ENCODE measurements around the gene ELL. TPM values are rescaled to one million over a fixed set of nuclear protein-coding genes. Genes with fewer than 3 reads are reported as not detected.
A peak's percentile ranks its signal among the peaks of the same experiment; 100 is the strongest.

Gene ELL
- total and polyA plus RNA-seq, 9 of the 15 experiments (the other 6 are each of a cell fraction or from before 2014, with no cell fraction given), result 0.24 to 22.5 (median 4.1) TPM

- no peak for TF ChIP-seq TCF15 (CRISPR knock-in tag; IDR thresholded peaks at IDR 0.05)
- TF ChIP-seq KLF13 (tag; IDR thresholded peaks at IDR 0.05; ENCODE audit: borderline replicate concordance, low read depth), result no peak
- peak; percentile 57; the same call in 1 of the 2 replicates for TF ChIP-seq SUPT5H (IDR thresholded peaks at IDR 0.05)
- TF ChIP-seq DEAF1 (CRISPR knock-in tag; IDR thresholded peaks at IDR 0.05), result no peak
- peak in 1 of 2 experiments; percentile 83; a peak in 2 of 4 replicates for TF ChIP-seq MNT (conservative IDR thresholded peaks at IDR 0.05)
- peak; percentile 87; the same call in 1 of the 2 replicates for TF ChIP-seq ZNF175 (CRISPR knock-in tag; IDR thresholded peaks at IDR 0.05; ENCODE audit: low read depth)
- no peak for TF ChIP-seq PTTG1 (tag; IDR thresholded peaks at IDR 0.05; ENCODE audit: low read depth)
- no peak for TF ChIP-seq ZNF436 (CRISPR knock-in tag; IDR thresholded peaks at IDR 0.05)
- peak; percentile 28 for TF ChIP-seq DACH1 (IDR thresholded peaks at IDR 0.05; ENCODE audit: partially characterized antibody)
- peak; percentile 67; the same call in 1 of the 2 replicates for TF ChIP-seq ELF2 (CRISPR knock-in tag; IDR thresholded peaks at IDR 0.05)
- TF ChIP-seq MTA3 (IDR thresholded peaks at IDR 0.05; ENCODE audit: borderline replicate concordance), result peak; percentile 82
- TF ChIP-seq ZNF695 (CRISPR knock-in tag; IDR thresholded peaks at IDR 0.05), result no peak
- no peak for TF ChIP-seq HOXB6 (CRISPR knock-in tag; IDR thresholded peaks at IDR 0.05; ENCODE audit: borderline replicate concordance)
- peak; percentile 96 for TF ChIP-seq SMARCE1 (IDR thresholded peaks at IDR 0.05)
- TF ChIP-seq NUFIP1 (IDR thresholded peaks at IDR 0.05; ENCODE audit: partially characterized antibody), result no peak
- TF ChIP-seq HLTF (IDR thresholded peaks at IDR 0.05), result peak; percentile 76; the same call in 1 of the 2 replicates
- TF ChIP-seq SPI1 (IDR thresholded peaks at IDR 0.05; ENCODE audit: borderline replicate concordance, low read depth, low read length), result peak; percentile 83
- no peak for TF ChIP-seq STAT6 (CRISPR knock-in tag; IDR thresholded peaks at IDR 0.05)
- TF ChIP-seq TCFL5 (CRISPR knock-in tag; conservative IDR thresholded peaks at IDR 0.05), result no peak
- peak; percentile 98 for TF ChIP-seq CBFA2T2 (conservative IDR thresholded peaks at IDR 0.05)
- TF ChIP-seq MCM7 (IDR thresholded peaks at IDR 0.05), result no peak
- 0 out of 2 replicates have a peak, but pooled peaks have one; percentile 63 for TF ChIP-seq PHB (CRISPR knock-in tag; IDR thresholded peaks at IDR 0.05)
- TF ChIP-seq SRSF9 (IDR thresholded peaks at IDR 0.05; ENCODE audit: borderline replicate concordance, low read depth, low read length), result no peak
These were observed 22.1 kb upstream of the ELL start (continued) for GRCh38 chr19:18543814-18544475.
